Fibroblast of the aortic adventitia (primary cell): ENCODE data around the gene RSPH1. TPM values are rescaled to one million over a fixed set of nuclear protein-coding genes. Genes with fewer than 3 reads are reported as not detected.
"Not testable (repeated sequence)": the region's sequence is repeated elsewhere in the genome, so short reads cannot be mapped to it uniquely, and the experiment has no call there.

ENCODE experiments used
- DNase-seq: peaks from one replicate; pipeline ENCODE4 v3.0.0-alpha.2; 2010; ENCODE audit warnings: low read depth
- H3K4me3 ChIP-seq: 2 replicates; pipeline ENCODE4 v1.5.1; 2011; ENCODE audit warnings: low read depth, mild to moderate bottlenecking, control low read depth, low read length, moderate library complexity
- CTCF ChIP-seq: IDR thresholded peaks from 2 replicates; pipeline ENCODE4 v1.5.1; 2011; ENCODE audit warnings: mild to moderate bottlenecking, low read length, control low read depth, inconsistent platforms; ENCODE audit not compliant: insufficient read depth
- total RNA-seq: library from RNA; depleted of rRNA; stranded (reverse); fragments of >200 nt; gene quantifications from 2 replicates; pipeline ENCODE4 v1.2.3, GENCODE V29; 2012; ENCODE audit warnings: low replicate concordance

RSPH1 gene
- total RNA-seq, 1 donor = not detected

GRCh38 chr21:42471206-42471605, 24.8 kb downstream of the RSPH1 start:
- no peak overlapping the region for H3K4me3 ChIP-seq
- DNase-seq = no peak
- no peak for TF ChIP-seq CTCF

GRCh38 chr21:42469726-42470125, 26.3 kb downstream of the RSPH1 start:
- not testable (repeated sequence) for DNase-seq, H3K4me3 ChIP-seq

DNA sequence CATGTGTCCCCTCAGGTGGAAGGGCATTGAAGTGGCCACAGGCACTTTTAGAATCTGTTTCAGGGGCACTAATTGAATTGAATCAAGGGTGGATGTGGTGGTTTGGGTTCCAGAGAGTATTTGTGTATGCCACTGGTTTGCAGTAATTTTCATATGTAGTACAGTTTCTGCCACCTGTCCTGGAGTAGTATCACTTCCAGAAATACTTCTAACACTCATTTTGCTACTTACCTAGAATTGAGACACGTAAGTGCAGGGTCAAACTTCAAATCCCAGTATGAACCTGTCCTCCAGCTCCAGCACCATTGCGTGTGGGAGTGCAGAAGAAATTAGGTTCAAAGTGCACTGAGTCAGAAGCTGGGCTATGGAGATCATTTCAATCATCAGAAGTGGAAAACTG, 26.8 kb downstream of the RSPH1 start:
- no peak overlapping the region for H3K4me3 ChIP-seq
- TF ChIP-seq CTCF = no peak
- no peak for DNase-seq

DNA sequence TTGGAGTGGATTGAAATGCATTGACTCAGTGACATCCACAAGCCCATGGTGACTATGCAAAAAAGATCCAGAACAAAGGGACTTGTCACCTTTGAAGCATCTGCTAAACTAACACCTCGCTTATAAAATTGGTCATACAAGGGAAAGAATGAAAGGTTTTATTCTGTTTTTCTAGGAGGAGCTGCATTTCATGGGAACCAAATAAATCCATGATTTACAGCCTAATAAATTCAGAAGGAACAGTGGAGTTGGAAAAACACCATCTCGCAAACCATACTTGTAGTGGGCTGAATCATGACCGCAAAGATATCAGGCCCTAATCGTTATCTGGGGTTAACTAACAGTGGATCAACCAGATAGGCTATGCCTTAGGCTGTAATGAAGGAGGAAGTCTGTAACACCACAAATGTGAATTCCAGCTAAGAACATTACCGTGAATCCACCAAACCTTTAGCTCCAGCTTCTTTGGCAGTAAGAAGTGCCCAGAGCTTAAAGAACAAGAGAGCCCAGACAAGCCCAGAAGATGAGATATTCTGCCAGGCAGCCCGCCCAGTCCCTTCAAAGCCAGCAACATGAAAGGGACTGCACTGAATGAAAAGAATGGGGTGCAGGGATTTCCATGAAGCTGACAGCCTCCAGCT, 27.4 kb downstream of the RSPH1 start:
- no peak for TF ChIP-seq CTCF
- no peak for DNase-seq
- no peak overlapping the region for H3K4me3 ChIP-seq

DNA sequence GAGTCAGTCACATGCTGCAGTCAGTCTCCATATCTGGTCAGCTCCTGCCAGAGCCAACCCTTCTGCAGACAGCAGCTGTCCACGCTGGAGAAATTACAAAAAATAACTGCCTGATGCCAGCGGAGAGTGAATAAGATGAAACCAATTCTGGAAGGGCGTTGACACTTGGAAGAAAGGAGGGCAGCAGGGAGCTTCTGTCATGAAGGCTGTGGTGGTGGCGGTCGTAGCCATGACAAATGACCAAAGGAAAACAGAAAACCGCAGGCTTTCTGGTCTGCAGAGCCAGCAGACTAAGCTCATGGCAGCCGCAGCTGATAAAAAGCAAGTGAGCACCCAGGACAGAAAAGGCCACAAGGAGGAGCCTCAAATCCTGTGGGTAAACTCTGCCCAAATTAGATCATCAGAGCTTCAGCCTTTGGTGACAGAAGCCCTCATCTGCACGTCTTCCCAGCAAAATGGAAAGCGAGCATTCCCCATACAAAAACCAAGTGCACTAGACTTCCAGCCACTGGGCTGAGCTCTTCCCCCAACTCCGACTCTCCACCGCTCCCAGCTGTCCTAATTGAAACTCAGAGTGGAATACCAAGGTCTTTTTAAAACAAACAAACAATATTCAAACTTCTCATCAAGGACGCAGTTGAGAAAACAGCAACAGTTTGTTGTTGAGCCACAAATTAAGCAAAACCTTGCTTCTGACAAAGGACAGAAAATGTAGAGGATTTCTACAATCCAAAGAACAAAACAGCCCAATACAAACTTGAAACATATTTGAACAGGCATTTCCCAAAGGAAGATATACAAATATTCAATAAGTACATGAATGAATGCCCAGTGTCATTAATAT, 28.7 kb downstream of the RSPH1 start:
- no peak overlapping the region for H3K4me3 ChIP-seq
- peak; percentile 2 for DNase-seq
- TF ChIP-seq CTCF = no peak

DNA sequence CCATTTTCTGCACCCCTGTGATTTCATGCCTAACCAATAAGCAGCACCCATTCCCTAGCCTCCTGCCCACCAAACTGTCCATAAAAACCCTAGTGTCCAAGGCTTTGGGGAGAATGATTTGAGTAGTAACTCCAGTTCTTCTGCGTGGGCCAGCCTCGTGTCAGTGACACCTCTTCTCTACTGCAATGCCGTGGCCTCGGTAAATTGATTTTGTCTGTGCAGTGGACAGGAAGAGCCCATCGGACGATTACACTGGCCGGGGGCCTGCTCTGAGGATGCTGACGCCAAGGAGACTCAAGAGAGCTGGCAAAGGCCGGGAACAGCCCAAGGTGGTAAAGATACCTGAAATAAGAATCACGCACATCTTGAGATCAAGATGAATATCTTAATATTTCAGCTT, 29.3 kb downstream of the RSPH1 start:
- no peak for DNase-seq
- no peak overlapping the region for H3K4me3 ChIP-seq
- TF ChIP-seq CTCF = no peak

GRCh38 chr21:42465803-42466127, 30.3 kb downstream of the RSPH1 start:
- no peak overlapping the region for H3K4me3 ChIP-seq
- TF ChIP-seq CTCF = no peak
- DNase-seq = no peak
